Raji (cell line): Measurements from ENCODE around the gene CHAD.

Experiments used
- POLR2A ChIP-seq: IDR thresholded peaks from 2 replicates; pipeline ENCODE4 v1.6.1; 2011; ENCODE audit warnings: low read depth, low read length, control low read depth; ENCODE audit not compliant: insufficient read depth

The CHAD gene

GRCh38 chr17:50480854-50481490, 12.3 kb upstream of the CHAD start:
- no peak for TF ChIP-seq POLR2A

- TF ChIP-seq POLR2A = no peak
Measured at GRCh38 chr17:50480142-50480764, 11.6 kb upstream of the CHAD start.

- TF ChIP-seq POLR2A = no peak
Measured at GRCh38 chr17:50479522-50480141, 11.0 kb upstream of the CHAD start.

- peak; percentile 90 for TF ChIP-seq POLR2A
Measured at GRCh38 chr17:50478391-50479381, 10.0 kb upstream of the CHAD start, which contains the start of gene RSAD1. Gene RSAD1, plus strand, starts transcription at chr17:50478860. Its CDS starts 25 bp downstream, at chr17:50478885.

- TF ChIP-seq POLR2A = no peak
Measured at GRCh38 chr17:50477976-50478375, 9.3 kb upstream of the CHAD start.

- no peak for TF ChIP-seq POLR2A
Measured at GRCh38 chr17:50476545-50477315, 8.1 kb upstream of the CHAD start.

GRCh38 chr17:50475362-50475761, 6.7 kb upstream of the CHAD start:
- no peak for TF ChIP-seq POLR2A

GRCh38 chr17:50474523-50474922, 5.8 kb upstream of the CHAD start:
- TF ChIP-seq POLR2A = no peak

- no peak for TF ChIP-seq POLR2A
Measured at GRCh38 chr17:50473901-50474300, 5.2 kb upstream of the CHAD start.

- no peak for TF ChIP-seq POLR2A
Measured at GRCh38 chr17:50472286-50472685, 3.6 kb upstream of the CHAD start.

- TF ChIP-seq POLR2A = no peak
Measured at GRCh38 chr17:50471009-50471905, 2.6 kb upstream of the CHAD start.

- TF ChIP-seq POLR2A = no peak
Measured at GRCh38 chr17:50470426-50470825, 1.7 kb upstream of the CHAD start.

- TF ChIP-seq POLR2A = no peak
Measured at GRCh38 chr17:50469671-50470305, 1.1 kb upstream of the CHAD start.
